Esophagus muscularis mucosa (tissue), 4 donors: Measurements from ENCODE around the gene GDF2.

ENCODE experiments used
- EP300 ChIP-seq: sonication (generic); formaldehyde crosslinking; IDR thresholded peaks from one replicate; pipeline ENCODE4 v1.6.1; 2017; ENCODE audit warnings: antibody characterized with exemption
- POLR2A ChIP-seq: fragments of 450-650 bp; IDR thresholded peaks from one replicate; pipeline ENCODE4 v1.6.1; 2017; ENCODE audit warnings: antibody characterized with exemption, moderate library complexity, mild to moderate bottlenecking, low read depth
- TF ChIP-seq, protein P1 (sequence below), 3 experiments: fragments of 200-600 bp in 2 of 3; fragments of 450-650 bp in 1 of 3; sonication (generic) in 2 of 3; IDR thresholded peaks; one replicate each; pipeline ENCODE4 v1.5.1; 2017 to 2019; ENCODE audit warnings: antibody characterized with exemption in 3 of 3, mild to moderate bottlenecking in 2 of 3, moderate library complexity in 1 of 3

DNA sequence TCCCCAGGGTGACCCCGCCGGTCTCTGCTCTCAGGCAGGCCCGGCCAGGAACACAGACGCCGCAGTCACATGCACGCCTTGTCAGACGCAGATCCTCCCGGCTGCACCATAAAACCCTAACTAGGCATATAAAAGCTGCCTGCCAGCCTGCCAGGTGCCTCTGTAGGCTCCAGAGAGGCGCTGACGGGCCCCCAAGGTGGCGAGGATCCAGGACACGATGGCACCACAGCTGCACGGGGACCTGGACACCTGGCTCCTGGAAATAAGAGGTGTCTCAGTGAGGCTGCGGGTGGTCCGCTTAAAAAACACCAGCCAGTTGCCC lies 44.1 kb upstream of the GDF2 start:
- TF ChIP-seq, protein P1, sequence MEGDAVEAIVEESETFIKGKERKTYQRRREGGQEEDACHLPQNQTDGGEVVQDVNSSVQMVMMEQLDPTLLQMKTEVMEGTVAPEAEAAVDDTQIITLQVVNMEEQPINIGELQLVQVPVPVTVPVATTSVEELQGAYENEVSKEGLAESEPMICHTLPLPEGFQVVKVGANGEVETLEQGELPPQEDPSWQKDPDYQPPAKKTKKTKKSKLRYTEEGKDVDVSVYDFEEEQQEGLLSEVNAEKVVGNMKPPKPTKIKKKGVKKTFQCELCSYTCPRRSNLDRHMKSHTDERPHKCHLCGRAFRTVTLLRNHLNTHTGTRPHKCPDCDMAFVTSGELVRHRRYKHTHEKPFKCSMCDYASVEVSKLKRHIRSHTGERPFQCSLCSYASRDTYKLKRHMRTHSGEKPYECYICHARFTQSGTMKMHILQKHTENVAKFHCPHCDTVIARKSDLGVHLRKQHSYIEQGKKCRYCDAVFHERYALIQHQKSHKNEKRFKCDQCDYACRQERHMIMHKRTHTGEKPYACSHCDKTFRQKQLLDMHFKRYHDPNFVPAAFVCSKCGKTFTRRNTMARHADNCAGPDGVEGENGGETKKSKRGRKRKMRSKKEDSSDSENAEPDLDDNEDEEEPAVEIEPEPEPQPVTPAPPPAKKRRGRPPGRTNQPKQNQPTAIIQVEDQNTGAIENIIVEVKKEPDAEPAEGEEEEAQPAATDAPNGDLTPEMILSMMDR (IDR thresholded peaks at IDR 0.05), result no peak
- TF ChIP-seq EP300 (no peak), POLR2A (no peak)
